HG03045 (cell line): ENCODE measurements around the gene DLL4.
"Not testable (repeated sequence)": the region's sequence is repeated elsewhere in the genome, so short reads cannot be mapped to it uniquely, and the experiment has no call there.

Source experiments
- ATAC-seq: cut with Tn5 transposase; IDR thresholded peaks from one replicate; pipeline ENCODE4 v1.9.1; 2021; ENCODE audit warnings: mild to moderate bottlenecking, moderate library complexity; ENCODE audit not compliant: unreplicated experiment

The DLL4 gene

DNA sequence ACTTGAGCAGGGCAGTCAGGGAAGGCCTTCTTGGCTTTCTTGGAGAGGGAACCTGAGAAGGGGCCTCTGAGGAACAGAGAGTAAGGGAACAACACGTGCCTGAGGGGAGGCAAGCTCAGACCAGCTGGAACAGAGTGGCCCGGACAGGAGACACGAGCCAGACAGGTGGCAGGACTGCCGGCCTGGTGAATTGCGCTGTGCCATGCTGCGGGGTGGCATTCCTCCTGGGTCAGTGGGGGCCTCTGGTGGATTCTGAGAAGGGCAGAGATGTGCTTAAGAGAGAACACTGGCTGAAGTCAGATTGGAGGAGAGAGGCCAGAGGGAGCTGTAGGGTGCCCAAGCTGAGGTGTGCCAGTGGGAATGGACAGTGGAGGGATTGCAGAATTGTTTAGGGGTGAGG lies 29.0 kb downstream of the DLL4 start:
- ATAC-seq = no peak

DNA sequence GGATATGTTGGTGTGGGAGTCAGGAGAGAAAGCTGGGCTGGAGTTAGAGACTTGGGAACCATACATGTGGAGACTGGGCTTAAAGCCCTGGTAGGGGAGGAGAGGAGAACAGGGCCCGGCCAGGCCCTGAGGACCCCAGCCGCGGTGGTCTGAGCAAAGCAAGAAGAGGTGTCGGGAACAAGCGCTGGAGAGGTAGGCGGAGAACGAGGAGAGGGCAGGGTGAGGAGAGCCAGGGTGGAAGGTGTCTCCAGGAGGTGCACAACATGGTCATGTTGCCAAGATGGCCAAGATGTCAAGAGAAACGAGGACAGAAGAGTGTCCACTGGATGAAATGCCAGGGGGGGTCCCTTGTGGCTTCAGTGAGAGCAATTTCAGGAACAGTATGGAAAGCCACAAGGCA lies 29.6 kb downstream of the DLL4 start:
- ATAC-seq = no peak

DNA sequence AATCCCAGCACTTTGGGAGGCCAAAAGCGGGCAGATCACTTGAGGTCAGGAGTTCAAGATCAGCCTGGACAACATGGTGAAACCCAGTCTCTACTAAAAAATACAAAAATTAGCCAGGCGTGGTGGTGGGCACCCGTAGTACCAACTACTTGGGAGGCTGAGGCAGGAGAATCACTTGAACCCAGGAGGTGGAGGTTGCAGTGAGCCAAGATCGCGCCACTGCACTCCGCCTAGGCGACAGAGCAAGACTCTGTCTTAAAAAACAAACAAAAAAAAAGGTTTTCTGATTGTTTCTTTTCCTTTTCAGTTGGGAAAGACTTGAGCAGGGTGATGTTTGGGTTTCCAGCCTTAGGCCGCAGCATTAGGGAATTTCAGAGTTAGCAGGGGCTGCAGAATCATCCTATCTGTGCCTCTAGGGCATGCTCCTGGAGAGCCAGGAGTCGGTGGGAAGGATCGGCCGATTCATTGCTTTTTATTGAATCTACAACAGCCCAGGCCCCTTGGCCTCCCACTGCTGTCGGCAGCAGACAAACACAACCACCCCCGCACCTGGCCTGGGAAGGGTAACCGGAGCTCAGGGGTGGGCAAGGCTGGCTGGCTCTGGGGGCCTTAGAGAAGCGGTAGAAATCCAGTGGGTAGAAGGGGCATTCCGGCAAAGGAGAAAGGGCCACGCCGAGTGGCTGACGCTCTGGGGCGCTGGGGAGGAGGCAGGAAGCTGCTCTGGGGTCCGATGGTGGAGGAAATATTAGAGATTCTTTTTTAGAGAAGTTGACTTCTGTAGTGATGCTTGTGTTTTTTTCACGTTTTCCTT lies 30.4 kb downstream of the DLL4 start:
- ATAC-seq = no peak

DNA sequence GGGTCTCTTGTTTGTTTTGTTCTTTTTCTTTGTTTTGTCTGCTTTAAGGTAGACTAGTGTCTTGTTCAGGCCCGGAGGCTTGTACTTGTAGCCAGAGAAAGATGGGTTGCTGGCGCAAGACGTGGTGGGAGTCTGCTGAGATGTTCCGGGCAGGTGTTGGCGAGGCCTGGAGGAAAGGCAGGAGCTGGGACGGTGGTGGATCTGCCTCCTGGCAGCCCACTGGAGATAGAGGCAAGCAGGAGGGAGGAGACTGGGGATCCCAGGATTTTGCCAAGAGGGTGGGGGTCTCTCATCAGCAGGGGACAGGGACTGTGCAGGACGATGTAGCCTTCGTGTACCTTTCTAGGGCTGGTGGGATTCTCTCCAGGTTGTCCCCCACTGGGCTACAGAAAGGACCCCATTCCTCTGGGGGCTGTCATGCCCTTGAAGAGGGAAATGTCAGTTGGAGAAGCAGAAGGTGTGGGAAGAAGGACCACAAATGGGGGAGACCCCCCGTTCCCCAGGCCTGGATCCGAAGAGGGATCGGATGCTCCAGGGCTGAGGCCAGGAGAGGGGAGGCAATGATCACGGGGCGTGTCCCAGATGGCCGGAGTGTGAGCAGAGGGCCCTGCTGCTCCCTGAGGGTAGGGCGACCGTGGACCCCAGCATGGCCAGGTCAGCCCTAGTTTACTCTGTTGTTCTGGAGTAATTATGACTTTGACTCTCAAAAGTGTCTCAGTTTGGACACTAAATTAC lies 31.2 kb downstream of the DLL4 start:
- no peak for ATAC-seq

DNA sequence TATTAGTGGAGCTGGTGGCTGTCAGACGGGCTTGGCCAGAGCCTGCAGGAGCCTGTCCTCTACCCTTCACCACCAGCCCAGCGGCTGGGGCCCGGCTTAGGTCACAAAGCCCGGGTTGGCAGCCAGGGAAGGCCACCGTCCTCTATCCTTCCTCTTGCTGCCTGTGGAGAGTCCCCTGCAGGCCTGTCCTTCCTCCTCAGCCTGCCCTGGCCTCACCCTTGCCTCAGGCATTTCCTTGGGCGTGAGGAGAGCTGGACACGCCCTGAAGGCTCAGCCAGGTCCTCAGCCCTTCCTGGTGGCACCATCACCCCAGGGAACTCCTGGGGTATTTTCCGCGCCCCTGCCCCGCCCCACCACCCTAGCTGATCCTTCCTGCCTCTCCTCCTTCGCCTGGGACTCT lies 31.8 kb downstream of the DLL4 start:
- ATAC-seq = no peak

DNA sequence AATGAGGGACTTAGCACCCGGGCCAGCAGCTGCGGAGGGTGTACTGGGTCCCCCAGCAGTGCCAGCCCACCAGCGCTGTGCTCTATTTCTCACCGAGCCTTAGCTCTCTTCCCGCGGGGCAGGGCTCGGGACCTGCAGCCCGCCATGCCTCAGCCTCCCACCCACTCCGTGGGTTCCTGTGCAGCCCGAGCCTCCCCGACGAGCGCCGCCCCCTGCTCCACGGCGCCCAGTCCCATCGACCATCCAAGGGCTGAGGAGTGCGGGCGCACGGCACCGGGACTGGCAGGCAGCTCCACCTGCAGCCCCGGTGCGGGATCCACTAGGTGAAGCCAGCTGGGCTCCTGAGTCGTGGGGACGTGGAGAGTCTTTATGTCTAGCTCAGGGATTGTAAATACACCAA lies 32.6 kb downstream of the DLL4 start:
- ATAC-seq = not testable (repeated sequence)

DNA sequence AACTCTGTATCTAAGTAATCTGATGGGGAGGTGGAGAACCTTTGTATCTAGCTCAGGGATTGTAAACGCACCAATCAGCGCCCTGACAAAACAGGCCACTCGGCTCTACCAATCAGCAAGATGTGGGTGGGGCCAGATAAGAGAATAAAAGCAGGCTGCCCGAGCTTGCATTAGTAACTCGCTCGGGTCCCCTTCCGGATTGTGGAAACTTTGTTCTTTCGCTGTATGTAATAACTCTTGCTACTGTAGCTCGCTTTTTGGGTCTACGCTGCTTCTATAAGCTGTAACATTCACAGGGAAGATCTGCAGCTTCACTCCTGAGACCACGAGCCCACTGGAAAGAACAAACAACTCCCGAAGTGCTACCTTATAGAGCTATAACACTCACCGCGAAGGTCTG lies 33.2 kb downstream of the DLL4 start:
- not testable (repeated sequence) for ATAC-seq

DNA sequence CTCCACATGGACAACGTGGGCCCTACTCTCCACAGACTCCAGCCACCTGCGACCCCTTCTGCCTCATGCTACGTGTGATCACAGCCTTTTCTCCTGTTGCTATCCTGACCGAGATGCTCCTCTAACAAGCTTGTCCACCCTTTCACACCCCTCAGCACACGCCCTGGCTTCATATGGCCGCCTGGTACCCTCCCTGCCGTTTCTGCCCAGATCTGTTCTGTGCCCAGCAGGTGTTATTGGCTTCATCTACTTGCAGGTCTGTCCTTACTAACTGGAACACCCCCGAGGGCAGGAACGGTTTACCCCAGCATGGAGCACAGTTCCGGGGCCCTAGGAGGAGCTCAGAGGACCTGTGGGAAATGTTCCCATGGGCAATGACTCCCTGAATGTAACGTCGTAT lies 34.1 kb downstream of the DLL4 start:
- ATAC-seq = no peak

DNA sequence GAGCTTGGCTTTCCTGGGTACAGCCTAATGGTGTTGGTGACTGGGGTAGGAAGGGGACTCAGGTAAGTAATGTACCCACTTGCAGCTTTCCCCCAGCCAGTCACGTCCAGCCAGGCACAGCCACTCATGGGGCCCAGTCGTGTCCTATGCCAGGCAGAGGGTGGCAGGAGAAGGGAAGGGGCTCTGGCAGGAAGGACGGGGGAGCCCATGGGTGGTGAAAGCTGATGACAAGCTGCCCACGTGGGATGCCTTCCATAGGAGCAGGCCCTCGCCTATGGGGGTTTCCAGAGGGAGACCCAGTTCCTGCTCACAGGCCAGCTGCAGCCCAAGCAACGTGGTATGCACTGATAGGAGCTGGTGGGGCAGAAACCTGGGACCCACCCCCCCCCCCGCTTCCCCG lies 34.9 kb downstream of the DLL4 start:
- no peak for ATAC-seq

DNA sequence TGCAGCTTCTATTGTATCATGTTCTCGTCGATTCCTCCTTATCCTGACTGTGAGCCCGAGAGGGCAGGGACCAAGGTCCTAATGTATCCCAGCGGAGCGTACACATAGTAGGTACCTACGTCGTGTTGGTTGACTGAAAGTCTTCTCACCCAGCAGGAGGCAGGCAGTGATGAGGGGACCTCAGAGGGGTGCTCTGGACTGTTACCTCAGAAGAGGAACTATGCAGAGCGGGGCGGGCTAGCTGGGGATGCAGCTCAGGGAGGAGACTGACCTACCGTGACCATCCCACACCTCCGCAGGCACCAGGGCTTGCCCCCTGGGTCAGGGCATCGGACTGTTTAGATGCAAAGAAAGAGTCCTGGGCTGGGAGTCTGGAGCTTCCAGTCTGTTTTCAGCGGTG lies 35.5 kb downstream of the DLL4 start:
- ATAC-seq = no peak

DNA sequence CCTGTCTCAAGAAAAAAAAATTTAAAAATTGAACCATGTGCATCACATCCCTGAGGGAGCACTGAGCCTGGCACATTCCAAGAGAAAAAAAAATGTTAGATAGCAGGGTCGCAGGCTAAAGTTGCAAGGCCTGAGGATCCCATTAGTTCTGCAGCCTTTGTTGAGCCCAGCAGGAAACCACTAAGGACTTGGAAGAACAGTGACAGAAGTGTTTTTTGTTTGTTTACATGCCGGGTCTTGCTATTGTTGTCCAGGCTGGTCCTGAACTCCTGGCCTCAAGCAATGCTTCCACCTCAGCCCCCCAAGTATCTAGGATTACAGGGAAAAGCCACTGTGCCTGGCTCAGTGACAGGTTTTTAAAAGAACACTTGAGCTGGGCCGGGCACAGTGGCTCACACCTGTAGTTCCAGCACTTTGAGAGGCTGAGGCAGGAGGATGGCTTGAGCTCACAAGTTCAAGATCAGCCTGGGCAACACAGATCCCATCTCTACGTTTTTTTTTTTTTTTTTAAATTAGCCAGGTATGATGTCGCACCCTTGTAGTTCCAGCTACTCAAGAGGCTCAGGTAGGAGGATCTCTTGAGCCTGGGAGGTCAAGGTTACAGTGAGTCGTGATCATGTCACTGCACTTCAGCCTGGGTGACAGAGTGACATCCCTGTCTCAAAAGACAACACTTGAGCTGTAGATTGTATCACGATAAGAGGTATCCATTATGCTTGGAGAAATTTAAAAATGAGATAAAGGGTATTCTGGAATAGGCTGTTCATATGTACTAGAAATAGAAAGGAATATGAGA lies 39.3 kb downstream of the DLL4 start:
- no peak for ATAC-seq

DNA sequence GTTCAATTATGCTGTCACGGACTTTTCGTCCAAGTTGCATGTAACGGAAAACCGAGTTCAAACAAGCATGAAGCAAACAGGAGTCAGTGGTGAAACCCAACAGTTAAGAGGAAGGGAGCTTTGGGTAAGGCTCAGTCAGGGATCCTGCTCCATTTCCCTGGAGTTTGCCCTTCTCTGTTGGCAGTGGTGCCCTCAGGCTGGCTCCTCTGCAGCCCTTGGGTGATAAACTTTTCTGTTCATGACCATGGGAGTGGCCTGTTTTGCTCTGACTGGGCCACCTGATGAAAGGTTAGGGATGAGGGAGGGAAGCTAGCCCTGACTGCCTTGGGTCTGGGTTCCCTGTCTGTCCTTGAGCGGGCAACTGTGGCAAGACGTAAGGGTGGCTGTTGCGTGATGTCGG lies 40.2 kb downstream of the DLL4 start:
- no peak for ATAC-seq

DNA sequence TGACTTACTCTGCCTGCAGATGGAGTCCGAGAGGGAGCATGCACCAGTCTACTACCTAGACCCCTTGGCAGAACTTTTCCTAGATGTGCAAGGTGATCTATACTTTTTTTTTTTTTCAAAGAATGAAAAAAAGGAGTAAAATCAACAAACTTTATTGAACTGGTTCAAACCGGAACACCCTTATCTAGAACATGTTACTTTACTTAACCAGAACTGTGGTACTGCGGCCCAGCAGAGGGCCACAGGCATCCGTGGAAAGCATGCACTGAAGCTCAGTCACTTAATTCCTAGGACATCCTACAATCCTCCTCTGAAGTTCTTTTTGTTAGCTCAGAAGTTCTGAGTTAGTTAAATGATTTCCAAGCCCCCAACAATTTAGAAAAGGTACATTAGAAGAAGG lies 45.7 kb downstream of the DLL4 start:
- no peak for ATAC-seq

DNA sequence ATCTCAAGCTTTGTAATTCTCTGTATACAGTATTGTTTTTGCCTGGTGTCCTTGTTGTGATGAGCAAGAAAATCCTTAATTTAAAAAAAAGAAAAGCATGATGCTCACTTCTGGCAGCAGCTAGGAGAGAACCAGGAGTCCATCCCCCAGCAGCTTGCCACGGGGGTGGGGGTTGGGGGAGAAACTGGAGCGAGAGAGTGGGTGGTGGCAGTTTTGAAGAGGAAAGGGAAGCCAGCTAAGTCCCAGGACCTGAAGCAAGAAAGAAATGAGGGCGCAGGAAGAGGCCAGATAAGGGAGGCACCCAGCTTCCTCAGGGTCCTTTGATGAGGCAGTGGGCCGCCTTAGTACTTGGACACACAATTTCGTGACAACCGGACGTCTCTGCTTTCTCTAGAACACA lies 47.7 kb downstream of the DLL4 start:
- ATAC-seq = no peak

DNA sequence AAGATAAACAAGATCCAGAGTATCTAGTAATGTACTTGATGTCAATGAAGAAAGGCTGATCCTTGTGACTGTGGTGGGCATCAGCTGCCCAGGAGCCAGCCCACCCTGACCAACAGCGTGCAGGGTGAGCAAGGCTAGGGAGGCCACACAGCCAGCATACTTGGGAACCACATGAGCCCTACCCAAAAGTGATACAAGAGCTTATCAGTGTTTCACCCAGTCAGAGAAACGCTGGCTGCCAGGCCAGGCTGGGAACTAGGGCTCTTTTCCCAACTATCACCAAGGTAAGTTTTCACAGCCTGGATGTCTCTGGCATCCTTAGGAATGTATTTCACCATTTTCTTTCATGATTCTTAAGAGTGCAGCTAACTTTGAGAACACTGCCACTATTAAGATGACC lies 49.0 kb downstream of the DLL4 start:
- ATAC-seq = no peak

DNA sequence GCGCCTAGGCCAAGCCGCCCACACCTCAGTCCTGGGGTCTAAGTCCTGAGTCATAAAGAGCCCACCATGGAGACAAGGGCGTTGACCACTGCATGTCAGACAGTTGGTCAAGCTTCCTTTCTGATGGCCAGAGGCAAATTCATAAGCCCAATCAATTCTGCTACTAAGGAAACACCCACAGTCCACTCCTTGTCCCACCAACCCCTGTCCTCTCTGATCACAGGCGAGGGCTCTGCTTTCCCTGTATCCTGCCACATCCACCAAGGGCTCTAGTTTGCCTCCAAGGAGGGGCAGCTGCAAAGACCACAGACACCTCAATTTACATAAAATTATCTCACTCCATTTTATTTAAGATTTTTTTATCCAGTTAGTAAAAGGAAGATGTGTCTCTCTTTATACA lies 49.4 kb downstream of the DLL4 start:
- ATAC-seq = no peak

DNA sequence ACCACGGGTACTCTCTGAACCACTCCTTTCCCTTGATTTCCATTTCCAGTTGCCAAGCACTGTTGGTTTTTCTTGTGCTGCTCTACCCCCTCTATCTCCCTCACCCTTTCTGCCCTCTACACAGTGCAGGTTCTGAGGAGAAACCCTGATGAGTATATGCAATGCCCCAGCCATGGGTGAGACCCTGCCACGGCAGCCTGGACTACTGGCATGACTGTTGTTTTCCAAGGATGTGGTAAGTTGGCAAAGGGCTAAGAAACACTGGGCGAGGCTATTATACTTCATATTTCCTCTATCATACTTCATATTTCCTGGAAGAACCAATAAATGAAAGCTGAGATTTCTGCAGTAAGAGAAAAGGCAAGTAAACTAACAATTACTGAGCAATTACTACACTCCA lies 52.0 kb downstream of the DLL4 start:
- ATAC-seq = no peak

DNA sequence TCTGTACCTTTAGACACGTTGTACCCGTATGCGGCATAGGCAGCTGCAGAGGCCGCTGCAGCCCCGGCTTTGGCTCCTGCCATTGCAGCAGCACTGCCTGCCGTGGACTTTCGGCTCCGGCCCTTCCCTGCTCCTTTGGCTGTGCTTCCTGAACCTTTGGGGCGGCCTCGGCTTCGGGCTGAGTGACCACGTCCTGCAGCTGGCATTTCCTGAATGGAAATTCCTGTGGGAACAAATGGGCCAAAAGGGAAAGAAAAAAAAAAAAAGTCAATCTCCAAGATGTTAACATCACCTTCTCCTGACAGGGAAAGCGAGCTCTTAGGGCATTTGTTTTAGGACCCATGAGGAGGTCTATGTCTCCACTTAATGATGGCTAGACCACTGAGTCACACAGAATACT lies 53.7 kb downstream of the DLL4 start:
- no peak for ATAC-seq

DNA sequence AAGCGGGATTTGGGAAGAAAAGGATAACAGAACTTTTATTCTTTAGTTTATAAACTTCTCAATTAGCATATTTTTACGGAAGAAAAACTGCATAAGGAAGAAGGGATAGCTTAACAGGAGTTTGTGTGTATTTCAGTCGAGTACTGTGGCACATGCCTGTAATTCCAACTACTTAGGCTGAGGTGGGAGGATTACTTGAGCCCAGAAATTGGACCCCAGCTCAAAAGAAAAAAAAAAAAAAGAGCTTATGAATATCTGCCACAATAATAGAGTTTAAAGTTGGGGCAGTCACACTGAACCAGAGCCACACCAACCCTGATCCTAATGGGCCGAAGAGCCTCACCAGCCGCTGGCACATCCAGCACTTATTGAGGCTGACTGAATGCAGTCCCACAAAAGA lies 55.3 kb downstream of the DLL4 start:
- ATAC-seq = no peak

DNA sequence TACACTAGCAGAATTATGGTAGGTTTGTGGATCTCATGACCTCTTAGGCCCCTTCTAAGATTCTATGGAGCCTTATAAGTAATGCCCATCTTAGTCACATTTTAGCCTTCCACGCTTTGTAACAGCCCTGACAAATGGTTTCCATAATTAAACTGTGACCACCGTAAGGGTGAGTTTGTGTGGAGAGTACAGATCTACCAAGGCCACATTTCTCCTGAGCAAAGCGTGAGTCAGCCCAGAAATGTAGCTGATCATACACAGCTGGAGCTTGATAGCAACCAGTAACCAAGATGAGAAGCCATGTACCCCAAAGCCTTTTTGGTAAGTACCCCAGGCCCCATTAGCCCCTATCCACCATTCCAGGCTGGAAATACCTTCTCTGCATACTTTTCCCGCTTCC lies 55.8 kb downstream of the DLL4 start:
- no peak for ATAC-seq

DNA sequence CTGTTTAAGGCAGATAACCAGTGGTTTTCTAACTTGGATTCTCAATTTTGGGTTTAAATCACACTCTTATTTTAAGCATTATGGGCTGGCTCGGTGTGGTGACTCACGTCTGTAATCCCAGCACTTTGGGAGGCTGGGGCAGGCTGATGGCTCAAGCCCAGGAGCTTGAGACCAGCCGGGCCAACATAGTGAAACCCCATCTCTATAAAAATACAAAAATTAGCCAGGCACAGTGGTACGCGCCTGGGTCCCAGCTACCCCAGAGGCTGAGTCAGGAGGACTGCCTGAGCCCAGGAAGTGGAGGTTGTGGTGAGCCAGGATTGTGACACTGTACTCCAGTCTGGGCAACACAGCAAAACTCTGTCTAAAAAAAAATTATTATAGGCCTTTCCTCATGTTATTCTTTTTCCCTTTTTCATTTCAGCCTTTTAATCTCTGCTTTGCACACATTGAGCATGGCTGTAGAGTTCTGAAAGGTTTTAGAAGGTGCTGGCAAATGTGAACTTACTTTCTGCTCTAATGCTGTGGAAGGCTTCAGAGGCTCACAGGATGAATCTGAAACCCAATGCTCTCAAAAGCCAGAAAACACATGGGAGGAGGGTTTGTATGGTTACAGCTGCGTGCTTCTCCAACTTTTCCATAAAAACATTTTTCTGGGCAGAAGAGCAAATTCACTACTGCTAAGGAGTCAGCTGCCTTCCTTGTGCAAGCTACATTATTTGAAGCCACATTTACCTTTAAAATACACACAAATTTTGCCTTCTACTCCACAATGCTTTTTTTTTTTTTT lies 56.6 kb downstream of the DLL4 start:
- ATAC-seq = no peak
